ENCODE measurements around the gene ACACB. TPM values are rescaled to one million over a fixed set of nuclear protein-coding genes. Genes with fewer than 3 reads are reported as not detected.

The ACACB gene
- total RNA-seq, 1 experiment from 2014 or later, result 26.2 TPM

DNA sequence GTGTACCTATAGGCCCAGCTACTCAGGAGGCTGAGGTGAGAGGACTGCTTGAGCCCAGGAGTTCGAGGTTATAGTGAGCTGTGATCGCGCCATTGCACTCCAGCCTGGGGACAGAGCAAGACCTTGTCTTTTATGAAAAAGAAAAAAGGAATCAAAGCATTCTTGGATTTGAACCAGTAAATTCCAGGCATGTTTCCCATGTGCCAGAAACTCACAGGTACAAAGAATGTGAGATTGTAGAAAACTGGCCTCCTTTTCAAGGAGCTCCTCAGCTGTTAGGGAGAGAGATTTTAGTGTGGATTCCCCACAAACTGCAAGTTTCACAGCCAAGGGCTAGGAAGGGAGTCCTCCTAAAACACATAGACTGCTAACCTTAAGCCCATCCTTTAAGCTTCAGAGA is 97.7 kb downstream of the ACACB start:
- H3K4me3 ChIP-seq (ENCODE audit: low read depth, low read length), result no peak overlapping the region
- Mint-ChIP-seq H3K27ac (ENCODE audit: unreplicated experiment) (no peak overlapping the region), H3K9me3 (ENCODE audit: unreplicated experiment) (no peaks in the 10 kb centered on the region), H3K4me3 (ENCODE audit: unreplicated experiment) (no peak overlapping the region), H3K27me3 (ENCODE audit: insufficient read depth, unreplicated experiment) (no peaks in the 10 kb centered on the region), H3K36me3 (ENCODE audit: insufficient read depth, unreplicated experiment) (peaks cover 7% of the 10 kb centered on the region), H3K4me1 (ENCODE audit: low read depth, unreplicated experiment) (no peaks in the 10 kb centered on the region)
- DNase-seq, result no peak
- H3K27me3 ChIP-seq (replicated peaks; ENCODE audit: control insufficient read depth, insufficient read depth, low read length), result no peaks in the 10 kb centered on the region
- peaks cover 2% of the 10 kb centered on the region; the same call in 1 of the 2 replicates for H3K36me3 ChIP-seq (ENCODE audit: control insufficient read depth, insufficient read depth, low read length)
- intact Hi-C loops (cut with micrococcal nuclease; ENCODE audit: unreplicated experiment), result no loop called here
- TF ChIP-seq, protein P1, sequence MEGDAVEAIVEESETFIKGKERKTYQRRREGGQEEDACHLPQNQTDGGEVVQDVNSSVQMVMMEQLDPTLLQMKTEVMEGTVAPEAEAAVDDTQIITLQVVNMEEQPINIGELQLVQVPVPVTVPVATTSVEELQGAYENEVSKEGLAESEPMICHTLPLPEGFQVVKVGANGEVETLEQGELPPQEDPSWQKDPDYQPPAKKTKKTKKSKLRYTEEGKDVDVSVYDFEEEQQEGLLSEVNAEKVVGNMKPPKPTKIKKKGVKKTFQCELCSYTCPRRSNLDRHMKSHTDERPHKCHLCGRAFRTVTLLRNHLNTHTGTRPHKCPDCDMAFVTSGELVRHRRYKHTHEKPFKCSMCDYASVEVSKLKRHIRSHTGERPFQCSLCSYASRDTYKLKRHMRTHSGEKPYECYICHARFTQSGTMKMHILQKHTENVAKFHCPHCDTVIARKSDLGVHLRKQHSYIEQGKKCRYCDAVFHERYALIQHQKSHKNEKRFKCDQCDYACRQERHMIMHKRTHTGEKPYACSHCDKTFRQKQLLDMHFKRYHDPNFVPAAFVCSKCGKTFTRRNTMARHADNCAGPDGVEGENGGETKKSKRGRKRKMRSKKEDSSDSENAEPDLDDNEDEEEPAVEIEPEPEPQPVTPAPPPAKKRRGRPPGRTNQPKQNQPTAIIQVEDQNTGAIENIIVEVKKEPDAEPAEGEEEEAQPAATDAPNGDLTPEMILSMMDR (IDR thresholded peaks at IDR 0.05; ENCODE audit: insufficient read depth in 1 of 2, low read depth in 1 of 2, low read length in 1 of 2, severe bottlenecking in 1 of 2, unreplicated experiment in 1 of 2), result no peak
- CTCF ChIA-PET, result no interaction called here
- no TSS peak for BruUV-seq (replicated peaks)
- POLR2A ChIA-PET, result no interaction called here
- H3K9me3 ChIP-seq, result no peaks in the 10 kb centered on the region
- H3K4me1 ChIP-seq, result no peaks in the 10 kb centered on the region; the same call in 1 of the 2 replicates

DNA sequence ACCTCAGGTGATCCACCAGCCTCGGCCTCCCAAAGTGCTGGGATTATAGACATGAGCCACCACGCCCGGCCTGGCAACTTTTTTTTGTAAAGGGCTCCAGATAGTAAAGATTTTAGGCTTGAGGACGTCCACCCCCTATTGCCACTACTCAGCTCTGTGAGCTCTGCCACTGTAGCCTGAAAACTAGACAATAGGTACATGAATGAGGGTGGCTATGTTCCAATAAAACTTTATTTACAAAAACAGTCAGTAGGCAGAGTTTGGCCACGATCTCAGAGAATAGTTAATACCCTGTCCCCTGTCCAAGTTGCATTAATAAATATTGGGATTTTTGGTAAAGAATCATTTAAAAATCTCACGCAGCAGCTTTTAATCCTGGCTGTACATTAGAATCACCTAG is 102.6 kb downstream of the ACACB start:
- intact Hi-C loops (cut with micrococcal nuclease; ENCODE audit: unreplicated experiment), result no loop called here
- no peaks in the 10 kb centered on the region for H3K9me3 Mint-ChIP-seq (ENCODE audit: unreplicated experiment)
- H3K27me3 ChIP-seq (replicated peaks; ENCODE audit: control insufficient read depth, insufficient read depth, low read length), result no peaks in the 10 kb centered on the region
- H3K4me1 Mint-ChIP-seq (ENCODE audit: low read depth, unreplicated experiment), result no peaks in the 10 kb centered on the region
- H3K36me3 ChIP-seq (ENCODE audit: control insufficient read depth, insufficient read depth, low read length), result peaks cover 2% of the 10 kb centered on the region; the same call in 1 of the 2 replicates
- H3K4me1 ChIP-seq, result no peaks in the 10 kb centered on the region; the same call in 1 of the 2 replicates
- no peak for DNase-seq
- POLR2A ChIA-PET, result no interaction called here
- H3K27ac Mint-ChIP-seq (ENCODE audit: unreplicated experiment), result no peak overlapping the region
- no peaks in the 10 kb centered on the region for H3K9me3 ChIP-seq
- CTCF ChIA-PET, result no interaction called here
- peaks cover 1% of the 10 kb centered on the region for H3K36me3 Mint-ChIP-seq (ENCODE audit: insufficient read depth, unreplicated experiment)
- H3K4me3 Mint-ChIP-seq (ENCODE audit: unreplicated experiment), result no peak overlapping the region
- H3K4me3 ChIP-seq (ENCODE audit: low read depth, low read length), result no peak overlapping the region
- no TSS peak for BruUV-seq (replicated peaks)
- H3K27me3 Mint-ChIP-seq (ENCODE audit: insufficient read depth, unreplicated experiment), result no peaks in the 10 kb centered on the region
- TF ChIP-seq, protein P1 (IDR thresholded peaks at IDR 0.05; ENCODE audit: insufficient read depth in 1 of 2, low read depth in 1 of 2, low read length in 1 of 2, severe bottlenecking in 1 of 2, unreplicated experiment in 1 of 2), result no peak

DNA sequence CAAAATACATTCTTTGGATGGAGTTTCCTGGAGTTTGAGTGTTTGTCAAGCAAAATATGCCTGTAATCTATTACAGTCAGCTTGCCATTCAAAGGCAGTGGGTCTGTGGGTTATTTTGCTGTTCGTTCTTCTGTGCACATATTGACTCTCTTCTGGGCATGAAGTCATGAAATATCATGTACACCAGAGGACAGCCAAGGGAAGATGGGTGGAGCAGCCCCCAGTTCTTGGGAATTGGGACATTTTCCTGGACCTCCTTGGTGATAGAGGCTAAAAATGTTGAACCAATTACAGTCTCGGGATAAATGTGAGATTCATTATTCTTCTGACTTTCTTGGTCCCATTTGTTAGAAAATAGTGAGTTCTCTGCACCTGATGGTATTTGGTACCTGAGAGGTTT is 103.6 kb downstream of the ACACB start:
- CTCF ChIA-PET, result interaction anchor here (0.6 kb wide), 1 partner anchor 316 kb away, joined by 3 read pairs; no protein-coding TSS in a partner anchor
- intact Hi-C loops (cut with micrococcal nuclease; ENCODE audit: unreplicated experiment), result no loop called here
- Histone ChIP-seq H3K36me3 (ENCODE audit: control insufficient read depth, insufficient read depth, low read length) (peaks cover 2% of the 10 kb centered on the region; the same call in 1 of the 2 replicates), H3K4me3 (ENCODE audit: low read depth, low read length) (no peak overlapping the region), H3K27me3 (replicated peaks; ENCODE audit: control insufficient read depth, insufficient read depth, low read length) (no peaks in the 10 kb centered on the region), H3K4me1 (no peaks in the 10 kb centered on the region), H3K9me3 (no peaks in the 10 kb centered on the region)
- H3K36me3 Mint-ChIP-seq (ENCODE audit: insufficient read depth, unreplicated experiment), result no peaks in the 10 kb centered on the region
- no peak overlapping the region for H3K4me3 Mint-ChIP-seq (ENCODE audit: unreplicated experiment)
- BruUV-seq (replicated peaks), result no TSS peak
- no peak overlapping the region for H3K27ac Mint-ChIP-seq (ENCODE audit: unreplicated experiment)
- TF ChIP-seq, protein P1 (IDR thresholded peaks at IDR 0.05; ENCODE audit: insufficient read depth in 1 of 2, low read depth in 1 of 2, low read length in 1 of 2, severe bottlenecking in 1 of 2, unreplicated experiment in 1 of 2), result no peak
- POLR2A ChIA-PET, result no interaction called here
- H3K4me1 Mint-ChIP-seq (ENCODE audit: low read depth, unreplicated experiment), result no peaks in the 10 kb centered on the region
- no peaks in the 10 kb centered on the region for H3K9me3 Mint-ChIP-seq (ENCODE audit: unreplicated experiment)
- DNase-seq, result no peak
- no peaks in the 10 kb centered on the region for H3K27me3 Mint-ChIP-seq (ENCODE audit: insufficient read depth, unreplicated experiment)
